ENCODE results near the gene COL23A1. TPM values are rescaled to one million over a fixed set of nuclear protein-coding genes. Genes with fewer than 3 reads are reported as not detected.

Gene COL23A1
- total and polyA plus RNA-seq, 2 experiments from 2014 or later, result 4.8 to 8.2 TPM

DNA sequence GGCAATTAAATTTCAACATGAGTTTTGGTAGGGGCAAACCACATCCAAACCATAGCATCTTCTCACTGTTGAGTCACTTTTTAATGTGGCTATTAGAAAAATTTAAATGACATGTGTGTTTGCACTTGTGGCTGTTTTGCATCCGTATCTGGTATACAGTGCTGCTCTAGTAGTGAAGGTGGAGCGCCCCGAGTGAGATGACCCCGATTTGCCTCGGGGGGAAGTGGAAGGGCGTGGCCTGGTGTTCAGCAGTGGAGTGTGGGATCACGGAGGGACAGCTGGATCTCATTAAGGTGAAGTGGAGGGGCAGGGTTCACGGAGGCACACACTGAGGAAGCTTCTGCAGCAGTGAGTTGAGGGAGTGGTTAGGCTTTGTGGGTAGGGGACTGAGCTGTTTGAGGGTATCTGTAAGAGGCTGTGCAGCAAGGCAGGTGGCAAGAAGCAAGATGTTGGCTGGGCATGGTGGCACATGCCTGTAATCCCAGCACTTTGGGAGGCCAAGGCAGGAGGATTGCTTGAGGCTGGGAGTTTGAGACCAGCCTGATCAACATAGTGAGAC lies 396.9 kb downstream of the COL23A1 start:
- TF ChIP-seq, protein P1, sequence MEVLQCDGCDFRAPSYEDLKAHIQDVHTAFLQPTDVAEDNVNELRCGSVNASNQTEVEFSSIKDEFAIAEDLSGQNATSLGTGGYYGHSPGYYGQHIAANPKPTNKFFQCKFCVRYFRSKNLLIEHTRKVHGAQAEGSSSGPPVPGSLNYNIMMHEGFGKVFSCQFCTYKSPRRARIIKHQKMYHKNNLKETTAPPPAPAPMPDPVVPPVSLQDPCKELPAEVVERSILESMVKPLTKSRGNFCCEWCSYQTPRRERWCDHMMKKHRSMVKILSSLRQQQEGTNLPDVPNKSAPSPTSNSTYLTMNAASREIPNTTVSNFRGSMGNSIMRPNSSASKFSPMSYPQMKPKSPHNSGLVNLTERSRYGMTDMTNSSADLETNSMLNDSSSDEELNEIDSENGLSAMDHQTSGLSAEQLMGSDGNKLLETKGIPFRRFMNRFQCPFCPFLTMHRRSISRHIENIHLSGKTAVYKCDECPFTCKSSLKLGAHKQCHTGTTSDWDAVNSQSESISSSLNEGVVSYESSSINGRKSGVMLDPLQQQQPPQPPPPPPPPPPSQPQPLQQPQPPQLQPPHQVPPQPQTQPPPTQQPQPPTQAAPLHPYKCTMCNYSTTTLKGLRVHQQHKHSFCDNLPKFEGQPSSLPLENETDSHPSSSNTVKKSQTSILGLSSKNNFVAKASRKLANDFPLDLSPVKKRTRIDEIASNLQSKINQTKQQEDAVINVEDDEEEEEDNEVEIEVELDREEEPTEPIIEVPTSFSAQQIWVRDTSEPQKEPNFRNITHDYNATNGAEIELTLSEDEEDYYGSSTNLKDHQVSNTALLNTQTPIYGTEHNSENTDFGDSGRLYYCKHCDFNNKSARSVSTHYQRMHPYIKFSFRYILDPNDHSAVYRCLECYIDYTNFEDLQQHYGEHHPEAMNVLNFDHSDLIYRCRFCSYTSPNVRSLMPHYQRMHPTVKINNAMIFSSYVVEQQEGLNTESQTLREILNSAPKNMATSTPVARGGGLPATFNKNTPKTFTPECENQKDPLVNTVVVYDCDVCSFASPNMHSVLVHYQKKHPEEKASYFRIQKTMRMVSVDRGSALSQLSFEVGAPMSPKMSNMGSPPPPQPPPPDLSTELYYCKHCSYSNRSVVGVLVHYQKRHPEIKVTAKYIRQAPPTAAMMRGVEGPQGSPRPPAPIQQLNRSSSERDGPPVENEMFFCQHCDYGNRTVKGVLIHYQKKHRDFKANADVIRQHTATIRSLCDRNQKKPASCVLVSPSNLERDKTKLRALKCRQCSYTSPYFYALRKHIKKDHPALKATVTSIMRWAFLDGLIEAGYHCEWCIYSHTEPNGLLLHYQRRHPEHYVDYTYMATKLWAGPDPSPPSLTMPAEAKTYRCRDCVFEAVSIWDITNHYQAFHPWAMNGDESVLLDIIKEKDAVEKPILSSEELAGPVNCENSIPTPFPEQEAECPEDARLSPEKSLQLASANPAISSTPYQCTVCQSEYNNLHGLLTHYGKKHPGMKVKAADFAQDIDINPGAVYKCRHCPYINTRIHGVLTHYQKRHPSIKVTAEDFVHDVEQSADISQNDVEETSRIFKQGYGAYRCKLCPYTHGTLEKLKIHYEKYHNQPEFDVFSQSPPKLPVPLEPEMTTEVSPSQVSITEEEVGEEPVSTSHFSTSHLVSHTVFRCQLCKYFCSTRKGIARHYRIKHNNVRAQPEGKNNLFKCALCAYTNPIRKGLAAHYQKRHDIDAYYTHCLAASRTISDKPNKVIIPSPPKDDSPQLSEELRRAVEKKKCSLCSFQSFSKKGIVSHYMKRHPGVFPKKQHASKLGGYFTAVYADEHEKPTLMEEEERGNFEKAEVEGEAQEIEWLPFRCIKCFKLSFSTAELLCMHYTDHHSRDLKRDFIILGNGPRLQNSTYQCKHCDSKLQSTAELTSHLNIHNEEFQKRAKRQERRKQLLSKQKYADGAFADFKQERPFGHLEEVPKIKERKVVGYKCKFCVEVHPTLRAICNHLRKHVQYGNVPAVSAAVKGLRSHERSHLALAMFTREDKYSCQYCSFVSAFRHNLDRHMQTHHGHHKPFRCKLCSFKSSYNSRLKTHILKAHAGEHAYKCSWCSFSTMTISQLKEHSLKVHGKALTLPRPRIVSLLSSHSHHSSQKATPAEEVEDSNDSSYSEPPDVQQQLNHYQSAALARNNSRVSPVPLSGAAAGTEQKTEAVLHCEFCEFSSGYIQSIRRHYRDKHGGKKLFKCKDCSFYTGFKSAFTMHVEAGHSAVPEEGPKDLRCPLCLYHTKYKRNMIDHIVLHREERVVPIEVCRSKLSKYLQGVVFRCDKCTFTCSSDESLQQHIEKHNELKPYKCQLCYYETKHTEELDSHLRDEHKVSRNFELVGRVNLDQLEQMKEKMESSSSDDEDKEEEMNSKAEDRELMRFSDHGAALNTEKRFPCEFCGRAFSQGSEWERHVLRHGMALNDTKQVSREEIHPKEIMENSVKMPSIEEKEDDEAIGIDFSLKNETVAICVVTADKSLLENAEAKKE (CRISPR knock-in tag; IDR thresholded peaks at IDR 0.05), result no peak
- TF ChIP-seq ZNF114 (CRISPR knock-in tag; IDR thresholded peaks at IDR 0.05) (no peak), EZH2 (IDR thresholded peaks at IDR 0.05; ENCODE audit: low read depth, unreplicated experiment) (no peak), NANOG (IDR thresholded peaks at IDR 0.05; ENCODE audit: borderline replicate concordance) (no peak), CTCF (conservative IDR thresholded peaks at IDR 0.05; ENCODE audit: low read depth in 2 of 2) (no peak), POLR2AphosphoS5 (IDR thresholded peaks at IDR 0.05; ENCODE audit: low read depth) (no peak), EZH2phosphoT487 (IDR thresholded peaks at IDR 0.05; ENCODE audit: unreplicated experiment) (no peak), JUNB (IDR thresholded peaks at IDR 0.05; ENCODE audit: unreplicated experiment) (no peak), ZNF331 (CRISPR knock-in tag; IDR thresholded peaks at IDR 0.05; ENCODE audit: low read depth) (no peak), CREB1 (CRISPR knock-in tag; IDR thresholded peaks at IDR 0.05; ENCODE audit: low read depth) (no peak), ETS1 (IDR thresholded peaks at IDR 0.05) (no peak), STAT1 (IDR thresholded peaks at IDR 0.05; ENCODE audit: unreplicated experiment) (no peak)
- TF ChIP-seq, protein P2, sequence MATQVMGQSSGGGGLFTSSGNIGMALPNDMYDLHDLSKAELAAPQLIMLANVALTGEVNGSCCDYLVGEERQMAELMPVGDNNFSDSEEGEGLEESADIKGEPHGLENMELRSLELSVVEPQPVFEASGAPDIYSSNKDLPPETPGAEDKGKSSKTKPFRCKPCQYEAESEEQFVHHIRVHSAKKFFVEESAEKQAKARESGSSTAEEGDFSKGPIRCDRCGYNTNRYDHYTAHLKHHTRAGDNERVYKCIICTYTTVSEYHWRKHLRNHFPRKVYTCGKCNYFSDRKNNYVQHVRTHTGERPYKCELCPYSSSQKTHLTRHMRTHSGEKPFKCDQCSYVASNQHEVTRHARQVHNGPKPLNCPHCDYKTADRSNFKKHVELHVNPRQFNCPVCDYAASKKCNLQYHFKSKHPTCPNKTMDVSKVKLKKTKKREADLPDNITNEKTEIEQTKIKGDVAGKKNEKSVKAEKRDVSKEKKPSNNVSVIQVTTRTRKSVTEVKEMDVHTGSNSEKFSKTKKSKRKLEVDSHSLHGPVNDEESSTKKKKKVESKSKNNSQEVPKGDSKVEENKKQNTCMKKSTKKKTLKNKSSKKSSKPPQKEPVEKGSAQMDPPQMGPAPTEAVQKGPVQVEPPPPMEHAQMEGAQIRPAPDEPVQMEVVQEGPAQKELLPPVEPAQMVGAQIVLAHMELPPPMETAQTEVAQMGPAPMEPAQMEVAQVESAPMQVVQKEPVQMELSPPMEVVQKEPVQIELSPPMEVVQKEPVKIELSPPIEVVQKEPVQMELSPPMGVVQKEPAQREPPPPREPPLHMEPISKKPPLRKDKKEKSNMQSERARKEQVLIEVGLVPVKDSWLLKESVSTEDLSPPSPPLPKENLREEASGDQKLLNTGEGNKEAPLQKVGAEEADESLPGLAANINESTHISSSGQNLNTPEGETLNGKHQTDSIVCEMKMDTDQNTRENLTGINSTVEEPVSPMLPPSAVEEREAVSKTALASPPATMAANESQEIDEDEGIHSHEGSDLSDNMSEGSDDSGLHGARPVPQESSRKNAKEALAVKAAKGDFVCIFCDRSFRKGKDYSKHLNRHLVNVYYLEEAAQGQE (IDR thresholded peaks at IDR 0.05; ENCODE audit: unreplicated experiment), result no peak
- Histone ChIP-seq H3K4me3 (no peak overlapping the region), H2AFZ (no peak overlapping the region), H3F3A (replicated peaks; ENCODE audit: low read depth) (0 out of 2 replicates have a peak, but pooled peaks cover 3% of the 10 kb centered on the region), H3K4me2 (no peak overlapping the region), H3K79me2 (replicated peaks; ENCODE audit: insufficient read depth) (no peaks in the 10 kb centered on the region), H4K20me1 (replicated peaks; ENCODE audit: insufficient read depth) (no peaks in the 10 kb centered on the region), H3K36me3 (ENCODE audit: insufficient read depth) (0 out of 2 replicates have a peak, but pooled peaks cover 2% of the 10 kb centered on the region), H3K27me3 (ENCODE audit: insufficient read depth) (no peaks in the 10 kb centered on the region), H3K9me2 (ENCODE audit: insufficient read depth) (no peaks in the 10 kb centered on the region), H3K27ac (ENCODE audit: low read depth) (no peak overlapping the region), H3K4me1 (ENCODE audit: insufficient read depth) (no peaks in the 10 kb centered on the region)
- Mint-ChIP-seq H3K27me3 (ENCODE audit: insufficient read depth, low read depth, poor library complexity) (peaks cover 20% of the 10 kb centered on the region), H3K36me3 (ENCODE audit: low read depth) (peaks cover 24% of the 10 kb centered on the region), H3K9me3 (peaks cover 38% of the 10 kb centered on the region), H3K27ac (no peak overlapping the region), H3K4me1 (peaks cover 20% of the 10 kb centered on the region), H3K4me3 (no peak overlapping the region; the same call in 2 of the 3 replicates)
- ATAC-seq, result no peak
- no peak for DNase-seq (ENCODE audit: low spot score)

All from GM23338 (cell line).